ENCODE results near the gene GPX1.

Gene GPX1

GRCh38 chr3:49311283-49311682, 46.9 kb downstream of the GPX1 start:
- no peak for DNase-seq

- no peak for DNase-seq
Measured at GRCh38 chr3:49310677-49311076, 47.5 kb downstream of the GPX1 start.
